Measurements from ENCODE around the gene COQ5.
A peak's percentile ranks its signal among the peaks of the same experiment; 100 is the strongest.

Gene COQ5

GRCh38 chr12:120483621-120484020 is 45.3 kb downstream of the COQ5 start:
- DNase-seq (ENCODE audit: low read depth in 2 of 2): no peak

- no peak for DNase-seq (ENCODE audit: low read depth in 2 of 2)
These were observed 47.8 kb downstream of the COQ5 start for GRCh38 chr12:120481022-120481767.

- DNase-seq (ENCODE audit: low read depth in 2 of 2): no peak
These were observed 48.7 kb downstream of the COQ5 start for GRCh38 chr12:120480211-120480610.

GRCh38 chr12:120479458-120479857 is 49.5 kb downstream of the COQ5 start:
- DNase-seq (ENCODE audit: low read depth in 2 of 2): no peak

GRCh38 chr12:120475643-120476042 is 53.3 kb downstream of the COQ5 start:
- DNase-seq (ENCODE audit: low read depth in 2 of 2): no peak

GRCh38 chr12:120474616-120474960 is 54.4 kb downstream of the COQ5 start:
- DNase-seq (ENCODE audit: low read depth in 2 of 2): no peak

GRCh38 chr12:120473807-120474615 is 54.9 kb downstream of the COQ5 start:
- DNase-seq (ENCODE audit: low read depth in 2 of 2): no peak

- no peak for DNase-seq (ENCODE audit: low read depth in 2 of 2)
These were observed 56.4 kb downstream of the COQ5 start for GRCh38 chr12:120472521-120472920.

- DNase-seq (ENCODE audit: low read depth in 2 of 2): no peak
These were observed 58.7 kb downstream of the COQ5 start for GRCh38 chr12:120470150-120470784.

GRCh38 chr12:120469450-120470149 is 59.4 kb downstream of the COQ5 start, which contains the start of gene SRSF9:
Gene SRSF9 (minus strand): TSS chr12:120469748. CDS start chr12:120469609, 139 bp downstream.
- peak; percentile 90 for DNase-seq (ENCODE audit: low read depth in 2 of 2)

- no peak for DNase-seq (ENCODE audit: low read depth in 2 of 2)
These were observed 60.0 kb downstream of the COQ5 start for GRCh38 chr12:120468821-120469449.

- DNase-seq (ENCODE audit: low read depth in 2 of 2): no peak
These were observed 60.6 kb downstream of the COQ5 start for GRCh38 chr12:120468325-120468820.

GRCh38 chr12:120467439-120467838 is 61.5 kb downstream of the COQ5 start:
- no peak for DNase-seq (ENCODE audit: low read depth in 2 of 2)

- DNase-seq (ENCODE audit: low read depth in 2 of 2): no peak
These were observed 62.2 kb downstream of the COQ5 start for GRCh38 chr12:120466560-120467315.

- DNase-seq (ENCODE audit: low read depth in 2 of 2): no peak
These were observed 63.2 kb downstream of the COQ5 start for GRCh38 chr12:120465756-120466155.

- DNase-seq (ENCODE audit: low read depth in 2 of 2): no peak
These were observed 65.2 kb downstream of the COQ5 start for GRCh38 chr12:120463712-120464111.

GRCh38 chr12:120462099-120462640 is 66.8 kb downstream of the COQ5 start:
- DNase-seq (ENCODE audit: low read depth in 2 of 2): no peak

GRCh38 chr12:120460157-120460556 is 68.8 kb downstream of the COQ5 start:
- DNase-seq (ENCODE audit: low read depth in 2 of 2): no peak

- DNase-seq (ENCODE audit: low read depth in 2 of 2): no peak
These were observed 71.8 kb downstream of the COQ5 start for GRCh38 chr12:120457133-120457532.

- no peak for DNase-seq (ENCODE audit: low read depth in 2 of 2)
These were observed 73.7 kb downstream of the COQ5 start for GRCh38 chr12:120455302-120455701.

Measured in fibroblast of skin of left biceps (primary cell).